Hepatocyte (in vitro differentiated cells): Measurements from ENCODE around the gene PDE8B.

Source experiments
- EZH2 ChIP-seq: fragments of 200-600 bp; sonication (generic); IDR thresholded peaks from 2 replicates; pipeline ENCODE4 v1.6.1; 2016; ENCODE audit warnings: antibody characterized with exemption, mild to moderate bottlenecking, borderline replicate concordance
- EZH2phosphoT487 ChIP-seq: fragments of 200-600 bp; sonication (generic); IDR thresholded peaks from one replicate; pipeline ENCODE4 v1.6.1; 2018; ENCODE audit warnings: antibody characterized with exemption, mild to moderate bottlenecking, low read depth, moderate library complexity; ENCODE audit not compliant: unreplicated experiment, severe bottlenecking
- TF ChIP-seq, protein P1 (sequence below): fragments of 200-600 bp; sonication (generic); IDR thresholded peaks from 2 replicates; pipeline ENCODE4 v1.5.1; 2016; ENCODE audit warnings: antibody characterized with exemption, mild to moderate bottlenecking; ENCODE audit not compliant: poor library complexity

DNA sequence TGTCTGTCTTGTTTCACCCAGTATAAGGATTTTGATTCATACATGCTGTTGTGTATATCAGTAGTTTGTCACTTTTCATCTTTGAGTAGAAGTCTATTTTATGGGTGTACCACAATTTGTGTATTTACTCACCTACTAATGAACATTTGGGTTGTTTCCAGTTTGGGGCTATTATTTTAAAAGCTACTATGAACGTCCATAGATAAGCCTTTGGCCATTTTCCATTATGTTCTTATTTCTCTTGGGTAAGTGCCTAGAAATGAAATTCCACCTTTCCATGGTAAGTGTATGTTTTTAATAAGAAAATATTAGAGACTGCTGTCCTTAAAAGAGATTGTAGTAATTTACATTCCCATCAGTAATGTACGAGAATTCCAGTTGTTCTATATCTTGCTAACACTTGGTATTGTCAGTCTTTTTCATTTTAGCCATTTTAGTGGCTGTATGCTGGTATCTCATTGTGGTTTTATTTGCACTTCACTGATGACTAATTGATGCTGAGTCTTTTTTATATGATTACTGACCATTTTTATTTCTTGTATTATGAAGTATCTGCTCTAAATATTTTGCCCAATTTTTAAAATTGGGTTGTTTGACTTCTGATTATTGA is 17.9 kb upstream of the PDE8B start:
- TF ChIP-seq, protein P1, sequence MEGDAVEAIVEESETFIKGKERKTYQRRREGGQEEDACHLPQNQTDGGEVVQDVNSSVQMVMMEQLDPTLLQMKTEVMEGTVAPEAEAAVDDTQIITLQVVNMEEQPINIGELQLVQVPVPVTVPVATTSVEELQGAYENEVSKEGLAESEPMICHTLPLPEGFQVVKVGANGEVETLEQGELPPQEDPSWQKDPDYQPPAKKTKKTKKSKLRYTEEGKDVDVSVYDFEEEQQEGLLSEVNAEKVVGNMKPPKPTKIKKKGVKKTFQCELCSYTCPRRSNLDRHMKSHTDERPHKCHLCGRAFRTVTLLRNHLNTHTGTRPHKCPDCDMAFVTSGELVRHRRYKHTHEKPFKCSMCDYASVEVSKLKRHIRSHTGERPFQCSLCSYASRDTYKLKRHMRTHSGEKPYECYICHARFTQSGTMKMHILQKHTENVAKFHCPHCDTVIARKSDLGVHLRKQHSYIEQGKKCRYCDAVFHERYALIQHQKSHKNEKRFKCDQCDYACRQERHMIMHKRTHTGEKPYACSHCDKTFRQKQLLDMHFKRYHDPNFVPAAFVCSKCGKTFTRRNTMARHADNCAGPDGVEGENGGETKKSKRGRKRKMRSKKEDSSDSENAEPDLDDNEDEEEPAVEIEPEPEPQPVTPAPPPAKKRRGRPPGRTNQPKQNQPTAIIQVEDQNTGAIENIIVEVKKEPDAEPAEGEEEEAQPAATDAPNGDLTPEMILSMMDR, result no peak
- no peak for TF ChIP-seq EZH2phosphoT487
- TF ChIP-seq EZH2, result no peak
